Central memory CD8-positive, alpha-beta T cell (primary cell): ENCODE data around the gene WWP2.

Source experiments
- ATAC-seq: fragments of 150-1000 bp; cut with Tn5 transposase; replicated peaks from 2 replicates; pipeline ENCODE4 v1.10.0; 2022; ENCODE audit warnings: mild to moderate bottlenecking, moderate FRiP score, moderate number of reproducible peaks; ENCODE audit not compliant: poor library complexity, severe bottlenecking; ENCODE audit errors: extremely low read depth
- DNase-seq, 2 donors: peaks; one replicate each; pipeline ENCODE4 v3.0.0; 2021; ENCODE audit warnings: low spot score in 2 of 2
- H3K27ac Mint-ChIP-seq: one replicate; pipeline ENCODE4 v1.8.0; 2022; ENCODE audit warnings: low read depth, mild to moderate bottlenecking, moderate library complexity, mixed read lengths
- H3K27me3 Mint-ChIP-seq: one replicate; pipeline ENCODE4 v1.8.0; 2022; ENCODE audit warnings: mixed read lengths
- H3K36me3 Mint-ChIP-seq: one replicate; pipeline ENCODE4 v1.8.0; 2022; ENCODE audit warnings: mild to moderate bottlenecking, moderate library complexity, mixed read lengths; ENCODE audit not compliant: insufficient read depth
- H3K4me1 Mint-ChIP-seq: one replicate; pipeline ENCODE4 v1.8.0; 2022; ENCODE audit warnings: mixed read lengths
- H3K4me3 Mint-ChIP-seq: one replicate; pipeline ENCODE4 v1.8.0; 2022; ENCODE audit warnings: mild to moderate bottlenecking, moderate library complexity, mixed read lengths
- H3K9me3 Mint-ChIP-seq: one replicate; pipeline ENCODE4 v1.8.0; 2022; ENCODE audit warnings: mixed read lengths

Gene WWP2

DNA sequence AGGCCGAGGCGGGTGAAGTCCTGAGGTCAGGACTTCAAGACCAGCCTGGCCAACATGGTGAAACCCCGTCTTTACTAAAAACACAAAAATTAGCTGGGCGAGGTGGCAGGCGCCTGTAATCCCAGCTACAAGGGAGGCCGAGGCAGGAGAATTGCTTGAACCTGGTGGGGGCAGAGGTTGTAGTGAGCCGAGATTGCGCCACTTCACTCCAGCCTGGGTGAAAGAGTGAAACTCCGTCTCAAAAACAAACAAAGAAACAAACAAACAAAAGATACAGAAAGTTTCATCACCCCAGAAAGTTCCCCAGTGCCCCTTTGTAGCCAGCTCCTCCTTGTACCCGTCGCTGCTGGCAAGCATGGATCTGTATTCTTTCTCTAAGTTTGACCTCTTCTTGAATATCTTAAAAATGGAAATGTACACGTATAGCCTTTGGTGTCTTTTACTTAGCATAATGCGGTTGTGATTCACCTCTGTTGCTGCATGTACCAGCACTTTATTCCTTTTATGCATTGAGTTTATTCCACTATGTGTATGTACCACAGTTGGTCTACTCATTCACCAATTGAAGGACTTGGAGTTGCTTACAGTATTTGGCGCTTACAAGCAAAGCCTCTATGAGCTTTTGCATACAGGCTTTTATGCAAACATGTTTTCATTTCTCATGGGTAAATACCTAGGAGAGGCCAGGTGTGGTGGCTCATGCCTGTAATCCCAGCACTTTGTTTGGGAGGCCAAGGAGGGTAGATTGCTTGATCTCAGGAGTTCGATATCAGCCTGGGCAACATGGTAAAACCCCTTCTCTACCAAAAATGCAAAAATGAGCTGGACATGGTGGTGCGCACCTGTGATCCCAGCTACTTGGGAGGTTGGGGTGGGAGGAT is 101.5 kb downstream of the WWP2 start:
- Mint-ChIP-seq H3K4me3 (no peak overlapping the region), H3K9me3 (no peaks in the 10 kb centered on the region), H3K36me3 (peaks cover 10% of the 10 kb centered on the region), H3K27ac (peak overlapping the region; percentile 14), H3K4me1 (peaks cover 10% of the 10 kb centered on the region), H3K27me3 (no peaks in the 10 kb centered on the region)
- ATAC-seq (no peak), DNase-seq (no peak)

DNA sequence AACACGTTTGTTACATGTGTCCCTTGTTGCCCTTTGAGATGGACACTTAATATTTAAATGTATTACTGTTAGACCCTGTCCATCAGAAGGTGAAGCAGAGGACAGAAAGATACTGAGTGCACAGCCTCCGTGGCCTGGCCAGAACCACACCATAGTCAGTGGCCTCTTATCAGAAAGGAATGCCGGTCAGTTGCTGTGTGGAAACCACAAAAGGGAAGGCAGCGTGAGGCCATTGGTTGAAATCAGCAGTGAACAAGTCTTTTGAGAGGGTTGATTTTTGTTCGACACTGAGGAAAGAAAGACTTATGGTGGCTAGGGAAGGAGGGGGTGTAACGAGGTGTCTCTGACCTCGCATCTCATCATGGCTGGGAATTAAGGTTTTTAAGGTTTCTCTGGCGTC is 103.6 kb downstream of the WWP2 start:
- Mint-ChIP-seq H3K36me3 (peaks cover 12% of the 10 kb centered on the region), H3K27me3 (no peaks in the 10 kb centered on the region)

DNA sequence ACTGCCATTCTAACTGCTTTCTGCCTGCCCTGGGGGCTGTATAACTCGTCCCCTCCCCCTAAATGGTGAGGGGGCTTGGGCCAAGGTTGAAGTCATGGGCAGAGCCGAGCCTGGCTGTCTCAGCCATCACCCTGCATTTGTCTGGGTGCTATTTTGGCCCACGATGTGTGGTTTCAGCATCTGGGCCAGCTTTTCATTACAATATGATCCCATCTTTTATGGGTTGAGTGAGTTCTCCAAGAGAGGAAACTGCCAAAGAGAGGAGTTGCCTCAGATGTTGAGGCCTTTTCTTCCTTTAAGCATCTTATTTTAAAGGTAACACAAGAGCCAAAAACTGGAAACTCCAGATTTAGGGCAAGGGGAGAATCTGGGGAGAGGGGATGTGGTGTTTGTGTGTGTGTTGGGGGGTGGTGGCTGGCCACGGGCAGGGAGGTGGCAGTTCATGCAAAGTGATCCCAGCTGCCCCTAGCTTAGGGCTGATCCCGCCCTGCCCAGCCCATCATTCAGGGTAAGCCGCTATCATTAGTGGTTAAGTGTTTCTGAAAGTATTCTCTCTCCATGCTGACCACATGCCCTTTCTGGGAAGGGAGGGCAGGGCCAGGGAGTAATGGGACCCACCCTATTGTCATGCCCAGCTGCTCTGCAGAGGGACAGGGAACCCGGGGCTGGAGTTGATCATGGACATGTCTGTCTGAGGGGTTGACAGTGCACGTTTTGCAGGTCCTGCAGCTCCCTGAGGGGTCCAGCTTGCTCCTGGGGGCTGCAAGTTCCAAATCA is 105.8 kb downstream of the WWP2 start:
- Mint-ChIP-seq H3K4me3 (no peak overlapping the region), H3K36me3 (peaks cover 17% of the 10 kb centered on the region), H3K27me3 (no peaks in the 10 kb centered on the region), H3K27ac (no peak overlapping the region), H3K9me3 (no peaks in the 10 kb centered on the region), H3K4me1 (peaks cover 5% of the 10 kb centered on the region)
- no peak for ATAC-seq
- DNase-seq = no peak

More for the DNA sequence above, 103.6 kb downstream of the WWP2 start:
- Mint-ChIP-seq H3K4me1 (peaks cover 9% of the 10 kb centered on the region), H3K4me3 (no peak overlapping the region), H3K27ac (no peak overlapping the region), H3K9me3 (no peaks in the 10 kb centered on the region)
- no peak for ATAC-seq
- DNase-seq = no peak

DNA sequence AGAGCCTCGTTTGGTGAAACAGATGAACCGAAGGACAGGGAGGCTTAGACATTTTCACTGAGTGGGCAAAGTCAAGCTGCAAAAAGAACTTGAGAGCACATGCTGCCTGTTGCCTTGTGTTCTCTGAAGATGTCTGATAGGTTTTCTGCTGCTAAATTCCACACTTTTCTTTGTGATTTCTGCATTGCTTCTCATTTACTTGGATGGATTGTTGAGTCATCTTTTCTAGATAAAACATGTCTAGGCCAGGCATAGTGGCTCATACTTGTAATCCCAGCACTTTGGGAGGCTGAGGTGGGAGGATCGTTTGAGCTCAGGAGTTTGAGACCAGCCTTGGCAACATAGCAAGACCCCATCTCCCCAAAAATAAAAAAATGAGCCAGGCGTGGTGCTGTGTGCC is 108.6 kb downstream of the WWP2 start:
- ATAC-seq = no peak
- peaks cover 23% of the 10 kb centered on the region for H3K36me3 Mint-ChIP-seq
- H3K9me3 Mint-ChIP-seq = no peaks in the 10 kb centered on the region
- no peak for DNase-seq
- no peak overlapping the region for H3K27ac Mint-ChIP-seq
- peaks cover 5% of the 10 kb centered on the region for H3K4me1 Mint-ChIP-seq
- H3K4me3 Mint-ChIP-seq = no peak overlapping the region
- no peaks in the 10 kb centered on the region for H3K27me3 Mint-ChIP-seq

DNA sequence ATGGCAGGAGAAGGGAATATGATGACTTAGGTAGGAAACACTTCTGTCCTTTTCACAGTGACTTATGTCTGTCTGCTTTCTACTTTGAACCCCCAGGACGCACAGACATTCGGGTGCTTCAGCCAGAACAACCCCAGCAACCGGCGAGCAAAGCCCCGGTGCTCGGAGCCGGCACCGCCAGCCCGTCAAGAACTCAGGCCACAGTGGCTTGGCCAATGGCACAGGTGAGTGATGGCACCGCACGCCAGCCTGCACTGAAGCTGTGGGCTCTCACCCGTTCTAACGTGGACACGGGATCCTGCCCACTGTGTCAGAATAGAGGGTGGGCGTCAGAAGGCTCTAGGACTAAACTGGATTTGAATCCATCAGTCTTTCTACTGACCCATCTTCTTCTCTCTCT is 109.6 kb downstream of the WWP2 start:
- ATAC-seq = no peak
- H3K36me3 Mint-ChIP-seq = peaks cover 23% of the 10 kb centered on the region
- H3K27me3 Mint-ChIP-seq = no peaks in the 10 kb centered on the region
- DNase-seq = no peak
- H3K4me3 Mint-ChIP-seq = no peak overlapping the region
- no peaks in the 10 kb centered on the region for H3K9me3 Mint-ChIP-seq
- H3K4me1 Mint-ChIP-seq = no peaks in the 10 kb centered on the region
- no peak overlapping the region for H3K27ac Mint-ChIP-seq

DNA sequence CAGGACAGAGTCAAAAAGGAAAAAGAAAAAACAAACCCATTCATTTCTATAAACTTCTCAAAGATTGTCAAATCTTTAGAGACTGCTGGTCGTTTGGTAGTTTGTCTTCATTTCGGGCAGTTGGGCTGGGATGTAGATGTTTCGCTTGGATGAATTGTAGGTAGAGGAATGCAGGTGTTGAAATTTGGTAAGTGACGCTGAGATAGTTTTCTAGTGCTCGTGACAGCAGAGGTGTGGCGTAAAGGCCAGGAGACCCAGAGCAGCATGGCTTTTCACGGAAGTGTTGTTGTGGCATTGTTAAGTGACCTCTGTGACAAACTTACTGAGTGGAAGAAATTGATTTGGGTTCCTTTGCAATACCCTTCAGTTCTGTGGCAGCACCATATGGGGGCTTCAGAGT is 110.8 kb downstream of the WWP2 start:
- no peaks in the 10 kb centered on the region for H3K4me1 Mint-ChIP-seq
- DNase-seq (no peak), ATAC-seq (no peak)
- no peaks in the 10 kb centered on the region for H3K9me3 Mint-ChIP-seq
- H3K36me3 Mint-ChIP-seq = peaks cover 30% of the 10 kb centered on the region
- no peak overlapping the region for H3K27ac Mint-ChIP-seq
- no peak overlapping the region for H3K4me3 Mint-ChIP-seq
- H3K27me3 Mint-ChIP-seq = no peaks in the 10 kb centered on the region

DNA sequence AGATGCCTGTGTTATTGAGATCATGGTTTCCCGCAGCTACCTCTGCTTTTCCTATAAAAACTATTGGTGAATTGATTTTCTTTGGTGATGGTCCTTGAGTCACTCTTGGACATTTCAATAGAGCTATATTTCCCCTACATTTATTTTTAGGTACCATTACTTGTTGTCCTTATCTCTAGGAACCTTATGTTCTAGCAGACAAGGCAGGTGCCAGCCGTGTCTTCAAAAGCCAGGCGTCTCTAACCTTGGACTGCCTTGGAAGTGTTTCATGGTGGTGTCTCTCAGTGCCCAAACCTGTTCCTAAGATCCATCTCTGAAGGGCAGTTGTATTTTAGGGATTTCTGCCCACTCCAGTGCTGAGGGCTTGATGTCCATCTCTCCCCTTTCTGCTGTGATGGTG is 111.7 kb downstream of the WWP2 start:
- H3K27me3 Mint-ChIP-seq = no peaks in the 10 kb centered on the region
- no peaks in the 10 kb centered on the region for H3K4me1 Mint-ChIP-seq
- no peak overlapping the region for H3K27ac Mint-ChIP-seq
- no peaks in the 10 kb centered on the region for H3K9me3 Mint-ChIP-seq
- DNase-seq (no peak), ATAC-seq (no peak)
- peaks cover 33% of the 10 kb centered on the region for H3K36me3 Mint-ChIP-seq
- no peak overlapping the region for H3K4me3 Mint-ChIP-seq

DNA sequence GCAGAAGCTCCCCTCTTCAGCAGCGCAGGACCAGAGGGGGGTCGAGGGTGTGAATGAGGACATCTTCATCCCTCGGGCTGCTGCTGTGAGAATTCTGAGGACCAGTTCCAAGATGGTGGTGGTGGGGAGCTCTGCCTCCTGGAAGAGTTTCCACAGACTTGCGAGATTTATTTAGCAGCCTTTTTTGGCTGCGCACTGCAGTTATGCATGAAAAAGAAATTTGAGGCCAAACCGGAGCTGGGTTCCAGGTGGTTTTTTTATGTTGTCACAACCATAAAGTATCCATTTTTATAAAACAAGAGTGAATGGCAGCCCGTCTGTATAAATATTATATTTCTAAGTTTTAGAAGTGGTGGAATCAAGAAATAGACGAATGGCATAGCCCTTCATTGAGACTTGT is 112.1 kb downstream of the WWP2 start:
- H3K27ac Mint-ChIP-seq = no peak overlapping the region
- ATAC-seq = no peak
- no peak for DNase-seq
- peaks cover 33% of the 10 kb centered on the region for H3K36me3 Mint-ChIP-seq
- no peaks in the 10 kb centered on the region for H3K27me3 Mint-ChIP-seq
- H3K4me3 Mint-ChIP-seq = no peak overlapping the region
- H3K4me1 Mint-ChIP-seq = no peaks in the 10 kb centered on the region
- H3K9me3 Mint-ChIP-seq = no peaks in the 10 kb centered on the region

DNA sequence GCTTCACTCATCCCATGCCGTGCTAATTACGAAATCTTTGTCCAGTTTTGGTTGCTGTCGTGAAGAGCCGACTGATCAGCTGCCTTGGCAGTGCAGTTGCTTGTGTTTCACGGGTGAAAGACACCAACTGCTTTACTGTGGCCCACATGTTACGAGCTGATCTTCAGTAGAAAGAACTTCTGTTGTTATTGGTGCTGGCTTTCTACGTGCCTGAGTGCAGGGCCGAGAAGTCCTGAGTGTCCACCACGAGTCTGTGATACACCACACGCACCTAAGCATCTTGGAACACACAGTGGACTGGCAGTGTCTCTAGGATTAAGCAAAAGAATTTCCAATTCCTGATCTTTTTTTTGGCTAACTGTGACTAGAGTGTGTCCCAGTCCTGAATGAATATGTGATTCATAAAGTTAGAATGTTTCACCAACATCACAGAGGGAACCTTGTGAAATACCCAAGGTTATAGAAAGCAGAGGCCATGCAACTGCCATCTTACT is 118.6 kb downstream of the WWP2 start:
- peaks cover 12% of the 10 kb centered on the region for H3K36me3 Mint-ChIP-seq
- ATAC-seq = no peak

DNA sequence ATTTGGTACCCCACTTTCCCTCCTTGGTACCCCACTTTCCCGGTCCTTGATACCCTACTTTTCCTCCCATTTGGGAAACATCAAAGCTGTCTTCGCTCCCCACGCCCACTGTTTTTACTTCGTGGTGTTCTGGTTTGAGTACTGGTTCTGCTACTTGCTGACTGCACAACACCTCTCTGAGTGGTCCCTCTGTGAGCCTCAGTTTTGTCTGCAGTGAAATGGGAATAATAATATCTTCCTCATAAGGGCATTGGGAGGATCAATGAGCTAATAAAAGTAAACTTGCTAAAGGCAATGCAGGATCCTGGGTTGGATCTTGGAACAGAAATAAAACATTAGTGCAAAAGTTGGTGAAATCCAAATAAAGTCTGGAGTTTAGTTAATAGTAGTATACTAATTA is 119.0 kb downstream of the WWP2 start:
- Mint-ChIP-seq H3K27me3 (no peaks in the 10 kb centered on the region), H3K27ac (no peak overlapping the region), H3K4me1 (peaks cover 14% of the 10 kb centered on the region), H3K36me3 (peaks cover 12% of the 10 kb centered on the region), H3K9me3 (no peaks in the 10 kb centered on the region), H3K4me3 (no peak overlapping the region)
- DNase-seq = no peak
- no peak for ATAC-seq

More for the DNA sequence above, 118.6 kb downstream of the WWP2 start:
- H3K4me1 Mint-ChIP-seq = peaks cover 11% of the 10 kb centered on the region
- DNase-seq = no peak
- H3K27ac Mint-ChIP-seq = no peak overlapping the region
- H3K4me3 Mint-ChIP-seq = no peak overlapping the region
- H3K27me3 Mint-ChIP-seq = no peaks in the 10 kb centered on the region
- H3K9me3 Mint-ChIP-seq = no peaks in the 10 kb centered on the region

DNA sequence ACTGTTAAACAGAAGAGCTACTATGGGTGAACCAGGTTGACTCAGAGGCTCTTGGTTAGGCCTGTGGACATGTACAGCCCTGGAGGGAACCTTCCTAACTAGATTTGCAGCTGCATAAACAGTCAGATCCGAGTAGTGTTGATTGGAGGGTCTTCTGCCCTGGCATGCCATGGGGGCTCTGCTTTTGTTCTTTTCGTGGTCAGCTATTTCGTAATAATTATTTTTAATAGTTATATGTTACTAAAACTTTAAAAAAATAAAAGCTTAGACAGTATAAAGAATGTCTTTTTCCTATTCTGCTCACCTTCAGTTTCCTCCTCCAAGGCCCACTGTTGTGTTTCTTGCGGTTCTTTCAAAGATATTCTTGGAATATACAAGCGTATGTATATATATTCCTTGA is 121.6 kb downstream of the WWP2 start:
- no peak for DNase-seq
- Mint-ChIP-seq H3K9me3 (no peaks in the 10 kb centered on the region), H3K27ac (no peak overlapping the region), H3K4me1 (peaks cover 14% of the 10 kb centered on the region), H3K36me3 (peaks cover 13% of the 10 kb centered on the region), H3K27me3 (no peaks in the 10 kb centered on the region), H3K4me3 (no peak overlapping the region)
- no peak for ATAC-seq

DNA sequence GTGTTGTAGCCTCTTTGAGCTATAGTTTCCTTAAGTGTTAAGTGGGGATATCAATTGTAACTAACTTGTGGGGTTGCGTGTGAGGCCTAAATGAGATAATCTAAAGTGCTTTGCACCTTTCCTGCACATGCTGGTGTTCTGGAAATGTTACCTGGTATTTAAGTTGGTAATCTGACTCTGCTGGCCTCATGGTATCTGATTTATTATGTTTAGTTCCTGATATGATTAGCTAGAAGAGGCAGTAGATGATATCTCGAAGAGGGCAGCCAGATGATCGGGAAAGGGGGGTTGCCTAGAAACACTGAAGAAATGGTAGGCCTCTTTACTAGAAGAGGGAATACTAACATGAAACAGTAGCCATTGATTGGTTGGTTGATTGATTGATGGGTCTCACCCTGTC is 123.6 kb downstream of the WWP2 start:
- peaks cover 14% of the 10 kb centered on the region for H3K4me1 Mint-ChIP-seq
- peaks cover 19% of the 10 kb centered on the region for H3K36me3 Mint-ChIP-seq
- no peak overlapping the region for H3K4me3 Mint-ChIP-seq
- DNase-seq (no peak), ATAC-seq (no peak)
- H3K27ac Mint-ChIP-seq = peak overlapping the region; percentile 3
- no peaks in the 10 kb centered on the region for H3K9me3 Mint-ChIP-seq
- H3K27me3 Mint-ChIP-seq = no peaks in the 10 kb centered on the region

DNA sequence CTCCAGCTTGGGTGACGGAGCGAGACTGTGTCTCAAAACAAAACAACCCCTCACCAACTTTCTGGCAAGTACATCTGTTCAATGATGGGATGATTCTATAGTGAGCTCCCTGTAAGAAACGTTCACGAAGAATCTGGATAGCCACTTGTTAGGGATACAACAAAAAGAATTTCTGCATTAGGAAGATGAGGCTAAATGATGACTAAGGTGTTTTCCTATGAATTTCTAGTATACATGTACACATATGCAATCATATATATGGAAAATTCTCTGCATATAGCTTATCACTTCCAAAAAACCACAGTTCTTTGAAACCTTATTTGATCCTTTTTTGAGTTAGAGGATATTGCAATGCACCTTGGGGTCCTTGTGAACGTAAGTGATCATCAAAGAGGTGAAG is 124.6 kb downstream of the WWP2 start:
- no peaks in the 10 kb centered on the region for H3K9me3 Mint-ChIP-seq
- peaks cover 19% of the 10 kb centered on the region for H3K36me3 Mint-ChIP-seq
- DNase-seq (no peak), ATAC-seq (no peak)
- H3K27me3 Mint-ChIP-seq = no peaks in the 10 kb centered on the region
- peaks cover 14% of the 10 kb centered on the region for H3K4me1 Mint-ChIP-seq
- no peak overlapping the region for H3K4me3 Mint-ChIP-seq
- H3K27ac Mint-ChIP-seq = no peak overlapping the region
